ES-I3 (cell line): ENCODE measurements around the gene NRG2.

Experiments
- H3K36me3 ChIP-seq: 2 replicates; pipeline ENCODE4 v1.6.1; 2013; ENCODE audit warnings: mild to moderate bottlenecking, low read length, control low read depth, moderate library complexity; ENCODE audit not compliant: insufficient read depth
- H3K4me1 ChIP-seq: 2 replicates; pipeline ENCODE4 v1.6.1; 2013; ENCODE audit warnings: mild to moderate bottlenecking, control low read depth, low read length; ENCODE audit not compliant: insufficient read depth
- H3K9ac ChIP-seq: 2 replicates; pipeline ENCODE4 v1.6.1; 2013; ENCODE audit warnings: low read depth, mild to moderate bottlenecking, low read length, moderate library complexity
- H3K9me3 ChIP-seq: 2 replicates; pipeline ENCODE4 v1.6.1; 2013; ENCODE audit warnings: mild to moderate bottlenecking, low read length, moderate library complexity; ENCODE audit not compliant: control insufficient read depth, insufficient read depth

The NRG2 gene

DNA sequence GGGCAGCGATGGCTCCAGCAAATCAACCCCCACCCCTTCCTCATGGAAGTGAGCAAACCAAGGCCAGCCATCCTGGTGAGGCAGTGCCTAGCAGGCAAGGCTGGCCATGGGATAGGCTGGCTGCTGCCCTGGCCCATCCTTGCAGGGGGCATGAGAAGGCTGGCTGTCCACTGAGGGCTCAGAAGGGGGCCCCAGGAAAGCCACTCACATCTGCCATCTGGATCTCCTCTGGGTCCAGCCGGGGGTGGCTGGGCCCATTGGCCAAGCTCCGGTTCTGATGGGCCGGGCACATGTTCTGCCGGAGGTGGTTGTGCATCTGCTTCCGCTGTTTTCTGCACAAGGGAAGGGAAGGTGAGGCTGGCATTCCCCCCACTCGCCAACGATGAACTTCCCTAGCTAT lies 190.4 kb downstream of the NRG2 start:
- Histone ChIP-seq H3K36me3 (no peaks in the 10 kb centered on the region), H3K9me3 (no peaks in the 10 kb centered on the region), H3K9ac (no peak overlapping the region), H3K4me1 (no peaks in the 10 kb centered on the region)

DNA sequence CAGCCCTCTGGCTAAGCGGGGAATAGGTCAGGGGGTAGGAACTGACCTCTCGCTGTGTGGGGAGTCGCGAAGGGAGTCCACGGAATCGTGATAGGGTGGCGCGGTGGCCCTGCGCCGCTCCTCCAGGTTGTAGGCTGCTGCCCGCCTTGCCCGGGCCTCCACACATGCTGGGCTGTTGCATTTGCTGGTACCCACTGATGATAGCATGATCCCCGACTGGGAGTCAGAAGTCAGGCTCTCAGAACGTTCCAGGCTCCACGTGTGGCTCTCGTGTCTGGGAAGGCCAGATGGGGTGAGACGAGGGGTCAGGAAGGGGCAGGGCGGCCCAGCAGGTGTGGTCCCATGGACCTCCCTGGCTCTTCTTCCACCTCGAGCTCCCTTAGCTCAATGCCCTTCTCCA lies 191.5 kb downstream of the NRG2 start:
- H3K9me3 ChIP-seq: no peaks in the 10 kb centered on the region
- no peak overlapping the region for H3K9ac ChIP-seq
- H3K36me3 ChIP-seq: no peaks in the 10 kb centered on the region
- H3K4me1 ChIP-seq: no peaks in the 10 kb centered on the region

GRCh38 chr5:139850423-139851016 lies 192.6 kb downstream of the NRG2 start:
- Histone ChIP-seq H3K4me1 (no peaks in the 10 kb centered on the region), H3K9me3 (no peaks in the 10 kb centered on the region), H3K9ac (no peak overlapping the region), H3K36me3 (no peaks in the 10 kb centered on the region)

DNA sequence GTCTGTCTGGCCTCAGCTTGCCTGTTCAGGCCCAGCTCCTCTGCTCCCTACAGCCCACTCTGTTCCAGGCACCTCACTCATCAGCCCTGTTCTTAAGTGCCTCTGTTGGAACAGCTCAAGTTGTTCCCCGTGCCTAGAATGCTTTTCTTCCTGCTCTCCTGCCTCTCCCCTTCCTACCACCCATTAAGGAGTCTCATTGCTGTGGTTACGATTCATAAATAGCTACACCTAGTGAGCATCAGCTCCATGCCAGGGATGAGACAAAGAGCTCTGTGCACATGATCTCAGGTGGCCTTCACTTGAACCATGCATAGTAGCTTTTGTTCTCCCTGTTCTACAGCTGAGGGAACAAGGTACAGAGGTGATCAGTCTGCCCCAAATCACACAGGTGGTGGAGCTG lies 193.2 kb downstream of the NRG2 start:
- no peak overlapping the region for H3K9ac ChIP-seq
- no peaks in the 10 kb centered on the region for H3K4me1 ChIP-seq
- no peaks in the 10 kb centered on the region for H3K36me3 ChIP-seq
- no peaks in the 10 kb centered on the region for H3K9me3 ChIP-seq

DNA sequence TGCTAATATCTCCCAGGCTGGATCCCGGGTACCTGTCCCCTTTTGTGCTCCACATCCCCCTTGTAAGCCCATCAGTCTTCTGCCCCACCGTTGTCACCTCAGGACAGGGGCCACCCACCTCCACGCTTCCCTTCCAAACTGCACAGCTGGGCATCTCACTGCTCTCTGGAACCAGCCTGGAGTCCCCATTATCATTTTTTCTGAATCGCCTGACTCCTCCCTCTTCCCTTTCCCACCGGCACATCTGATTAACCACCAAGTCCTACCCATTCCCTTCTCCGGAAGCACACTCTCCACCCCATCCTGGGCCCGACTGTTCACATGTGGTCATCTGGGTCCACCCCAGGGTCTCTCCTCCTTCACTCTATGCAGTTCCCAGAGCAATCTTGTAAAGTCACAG lies 193.6 kb downstream of the NRG2 start:
- no peaks in the 10 kb centered on the region for H3K36me3 ChIP-seq
- H3K9ac ChIP-seq: no peak overlapping the region
- H3K9me3 ChIP-seq: no peaks in the 10 kb centered on the region
- H3K4me1 ChIP-seq: no peaks in the 10 kb centered on the region

DNA sequence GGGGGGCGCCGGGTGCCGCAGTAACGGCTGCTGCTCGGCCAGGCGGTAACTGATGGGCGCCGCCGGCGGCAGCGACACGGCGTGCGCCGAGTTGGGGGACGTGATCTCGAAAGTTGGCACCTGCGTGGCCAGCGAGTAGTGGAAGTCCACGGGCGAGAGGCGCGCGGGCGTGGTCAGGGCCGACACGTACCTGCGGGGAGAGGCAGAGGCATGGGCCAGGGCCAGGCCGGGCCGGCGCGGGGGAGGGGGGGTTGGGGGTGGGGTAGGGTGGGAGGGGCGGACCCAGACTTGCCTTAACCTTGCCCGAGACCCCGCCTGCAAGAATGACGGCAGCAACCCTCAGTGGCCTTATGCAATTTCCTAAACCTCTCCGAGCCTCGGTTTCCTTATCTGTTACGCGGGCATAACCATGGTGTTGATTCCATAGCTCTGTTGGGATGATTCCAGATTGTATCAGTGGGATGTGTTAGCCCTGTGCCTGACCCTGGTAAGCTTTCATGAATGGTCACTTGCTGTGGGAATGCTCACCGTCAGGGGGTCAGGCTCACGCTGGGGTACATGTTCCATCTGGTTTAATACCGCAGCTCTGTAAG lies 194.5 kb downstream of the NRG2 start:
- Histone ChIP-seq H3K9me3 (no peaks in the 10 kb centered on the region), H3K4me1 (no peaks in the 10 kb centered on the region), H3K36me3 (no peaks in the 10 kb centered on the region), H3K9ac (peak overlapping the region; percentile 67; the same call in 1 of the 2 replicates)

- Histone ChIP-seq H3K9ac (peak overlapping the region; percentile 67), H3K4me1 (no peaks in the 10 kb centered on the region), H3K9me3 (no peaks in the 10 kb centered on the region), H3K36me3 (no peaks in the 10 kb centered on the region)
These were observed 195.2 kb downstream of the NRG2 start for GRCh38 chr5:139847790-139848507.

DNA sequence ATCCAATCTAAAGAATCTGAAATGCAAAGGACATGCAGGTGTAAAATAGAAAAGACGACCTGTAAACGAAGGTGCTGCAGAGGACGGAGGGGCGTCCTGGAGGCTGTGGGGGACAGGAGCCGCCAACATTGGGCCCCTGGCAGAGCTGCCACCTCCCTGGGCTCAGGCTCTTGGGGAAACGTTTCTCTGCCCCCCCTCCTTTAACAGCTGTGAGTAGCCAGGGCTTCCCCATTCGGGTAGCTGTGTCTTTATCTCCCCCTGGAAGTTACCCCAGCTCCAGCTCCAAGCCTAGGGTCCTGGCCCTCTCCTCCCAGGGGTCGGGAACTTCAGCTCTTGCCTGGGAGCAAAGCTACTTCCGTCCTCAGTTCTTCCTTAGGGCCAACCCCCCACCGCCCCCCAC lies 196.0 kb downstream of the NRG2 start:
- Histone ChIP-seq H3K4me1 (no peaks in the 10 kb centered on the region), H3K36me3 (no peaks in the 10 kb centered on the region), H3K9me3 (no peaks in the 10 kb centered on the region), H3K9ac (no peak overlapping the region)

DNA sequence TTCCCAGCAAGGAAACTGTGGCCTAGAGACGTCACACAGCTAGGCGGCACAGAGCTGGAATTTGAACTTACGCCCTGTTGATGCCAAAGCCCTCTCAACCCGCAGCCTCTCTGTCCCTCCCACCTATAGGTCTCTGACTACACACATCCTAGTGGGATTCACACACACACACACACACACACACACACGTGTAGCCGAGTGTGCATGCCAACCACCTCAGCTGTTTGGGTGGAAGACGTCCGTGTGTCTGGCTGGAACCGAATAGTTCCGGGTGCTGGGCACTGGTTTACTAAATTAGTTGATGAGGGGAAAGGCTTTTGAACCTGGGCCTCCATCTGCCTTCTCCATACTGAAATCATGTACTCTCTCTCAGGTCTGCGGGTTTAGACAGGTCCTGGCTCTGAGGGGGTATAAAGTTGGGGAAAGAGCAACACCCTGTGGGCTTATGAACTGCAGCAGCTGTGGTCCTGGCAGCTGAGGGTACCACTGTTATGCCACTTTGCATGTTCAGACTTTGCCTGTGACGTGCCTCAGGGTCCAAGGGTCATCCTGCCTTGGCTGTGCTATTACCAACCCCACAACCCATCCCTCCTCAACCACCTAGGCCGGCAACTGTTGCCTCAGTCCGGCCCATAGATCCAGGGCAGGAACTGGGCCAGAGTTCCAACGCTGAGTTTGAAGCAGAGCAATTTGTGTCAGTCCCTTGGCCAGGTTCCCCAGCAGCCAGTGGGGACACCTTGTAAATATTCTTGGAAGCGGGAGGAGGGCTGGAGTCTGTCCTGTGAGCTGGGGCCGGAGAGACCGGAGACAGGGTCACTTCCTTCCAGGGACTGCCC lies 197.0 kb downstream of the NRG2 start:
- H3K36me3 ChIP-seq: no peaks in the 10 kb centered on the region
- H3K4me1 ChIP-seq: no peaks in the 10 kb centered on the region
- H3K9ac ChIP-seq: no peak overlapping the region
- H3K9me3 ChIP-seq: no peaks in the 10 kb centered on the region

GRCh38 chr5:139844472-139845145 lies 198.5 kb downstream of the NRG2 start:
- H3K9me3 ChIP-seq: no peaks in the 10 kb centered on the region
- H3K4me1 ChIP-seq: no peaks in the 10 kb centered on the region
- H3K9ac ChIP-seq: no peak overlapping the region
- H3K36me3 ChIP-seq: no peaks in the 10 kb centered on the region

DNA sequence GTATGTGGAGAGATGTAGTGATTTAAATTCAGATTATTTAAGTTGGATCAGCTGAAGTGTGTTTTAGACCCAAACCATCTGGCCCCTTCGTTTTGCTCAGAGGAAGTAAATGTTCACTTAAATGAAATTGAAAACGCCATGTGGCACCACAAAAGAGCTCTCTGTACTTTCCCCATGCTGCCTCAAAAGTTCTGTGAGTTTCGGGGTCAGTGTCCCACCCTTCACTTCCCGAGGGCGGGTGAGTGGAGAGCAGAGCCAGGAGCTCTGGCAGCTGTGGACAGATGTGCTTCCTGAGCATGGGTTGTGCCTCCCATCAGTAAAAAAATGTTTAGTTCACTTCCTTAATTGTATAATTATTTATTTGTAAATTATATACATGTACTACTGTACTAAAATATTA lies 199.1 kb downstream of the NRG2 start:
- no peak overlapping the region for H3K9ac ChIP-seq
- no peaks in the 10 kb centered on the region for H3K4me1 ChIP-seq
- no peaks in the 10 kb centered on the region for H3K36me3 ChIP-seq
- no peaks in the 10 kb centered on the region for H3K9me3 ChIP-seq

GRCh38 chr5:139842321-139842720 lies 200.8 kb downstream of the NRG2 start:
- no peaks in the 10 kb centered on the region for H3K9me3 ChIP-seq
- no peak overlapping the region for H3K9ac ChIP-seq
- no peaks in the 10 kb centered on the region for H3K4me1 ChIP-seq
- no peaks in the 10 kb centered on the region for H3K36me3 ChIP-seq

DNA sequence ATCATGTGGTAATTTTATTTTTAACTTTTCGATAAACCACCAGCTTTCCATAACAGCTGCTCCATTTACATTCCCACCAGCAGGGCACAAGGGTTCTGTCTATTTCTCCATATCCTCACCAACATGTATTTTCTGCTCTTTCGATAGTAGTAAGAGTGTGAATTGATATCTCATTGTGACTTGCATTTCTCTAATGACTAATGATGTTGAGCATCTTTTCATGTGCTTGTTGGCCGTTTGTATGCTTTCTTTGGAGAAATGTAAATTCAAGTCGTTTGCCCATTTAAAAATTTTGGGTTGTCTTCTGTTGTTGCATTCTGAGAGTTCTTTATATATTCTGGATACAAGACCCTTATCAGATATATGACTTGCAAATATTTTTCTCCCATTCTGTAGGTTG lies 201.6 kb downstream of the NRG2 start:
- H3K9me3 ChIP-seq: no peaks in the 10 kb centered on the region

GRCh38 chr5:139839918-139840317 lies 203.2 kb downstream of the NRG2 start:
- H3K4me1 ChIP-seq: no peaks in the 10 kb centered on the region
- no peak overlapping the region for H3K9ac ChIP-seq
- H3K36me3 ChIP-seq: no peaks in the 10 kb centered on the region
- H3K9me3 ChIP-seq: no peaks in the 10 kb centered on the region

More for the DNA sequence above, 201.6 kb downstream of the NRG2 start:
- Histone ChIP-seq H3K4me1 (no peaks in the 10 kb centered on the region), H3K36me3 (no peaks in the 10 kb centered on the region), H3K9ac (no peak overlapping the region)
